ENCODE measurements around the gene ZFR.

DNA sequence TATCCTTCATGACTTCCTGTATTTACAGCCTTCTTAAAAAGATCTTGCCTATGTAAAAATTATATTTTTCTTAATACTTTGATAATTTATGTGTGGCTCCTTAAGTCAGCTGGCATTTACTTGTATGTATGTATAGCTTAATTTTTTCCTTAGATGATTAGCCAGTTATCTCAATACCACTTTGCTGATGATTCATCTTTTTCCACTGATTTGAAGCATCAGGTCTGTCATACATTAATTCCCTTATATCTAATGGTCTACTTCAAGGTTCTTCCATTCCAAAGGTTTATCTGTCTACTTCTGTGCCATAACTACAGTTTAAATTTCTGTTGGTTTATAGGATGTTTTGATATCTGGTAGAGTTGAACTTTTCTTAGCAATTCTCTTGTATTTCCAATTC is 86.9 kb downstream of the ZFR start:
- TF ChIP-seq, protein P1, sequence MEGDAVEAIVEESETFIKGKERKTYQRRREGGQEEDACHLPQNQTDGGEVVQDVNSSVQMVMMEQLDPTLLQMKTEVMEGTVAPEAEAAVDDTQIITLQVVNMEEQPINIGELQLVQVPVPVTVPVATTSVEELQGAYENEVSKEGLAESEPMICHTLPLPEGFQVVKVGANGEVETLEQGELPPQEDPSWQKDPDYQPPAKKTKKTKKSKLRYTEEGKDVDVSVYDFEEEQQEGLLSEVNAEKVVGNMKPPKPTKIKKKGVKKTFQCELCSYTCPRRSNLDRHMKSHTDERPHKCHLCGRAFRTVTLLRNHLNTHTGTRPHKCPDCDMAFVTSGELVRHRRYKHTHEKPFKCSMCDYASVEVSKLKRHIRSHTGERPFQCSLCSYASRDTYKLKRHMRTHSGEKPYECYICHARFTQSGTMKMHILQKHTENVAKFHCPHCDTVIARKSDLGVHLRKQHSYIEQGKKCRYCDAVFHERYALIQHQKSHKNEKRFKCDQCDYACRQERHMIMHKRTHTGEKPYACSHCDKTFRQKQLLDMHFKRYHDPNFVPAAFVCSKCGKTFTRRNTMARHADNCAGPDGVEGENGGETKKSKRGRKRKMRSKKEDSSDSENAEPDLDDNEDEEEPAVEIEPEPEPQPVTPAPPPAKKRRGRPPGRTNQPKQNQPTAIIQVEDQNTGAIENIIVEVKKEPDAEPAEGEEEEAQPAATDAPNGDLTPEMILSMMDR (IDR thresholded peaks at IDR 0.05): no peak
- TF ChIP-seq TCF7L2 (IDR thresholded peaks at IDR 0.05; ENCODE audit: low read depth, low read length): no peak
- TF ChIP-seq POLR2AphosphoS5 (IDR thresholded peaks at IDR 0.05; ENCODE audit: low read depth, low read length): no peak
- TF ChIP-seq, protein P2, sequence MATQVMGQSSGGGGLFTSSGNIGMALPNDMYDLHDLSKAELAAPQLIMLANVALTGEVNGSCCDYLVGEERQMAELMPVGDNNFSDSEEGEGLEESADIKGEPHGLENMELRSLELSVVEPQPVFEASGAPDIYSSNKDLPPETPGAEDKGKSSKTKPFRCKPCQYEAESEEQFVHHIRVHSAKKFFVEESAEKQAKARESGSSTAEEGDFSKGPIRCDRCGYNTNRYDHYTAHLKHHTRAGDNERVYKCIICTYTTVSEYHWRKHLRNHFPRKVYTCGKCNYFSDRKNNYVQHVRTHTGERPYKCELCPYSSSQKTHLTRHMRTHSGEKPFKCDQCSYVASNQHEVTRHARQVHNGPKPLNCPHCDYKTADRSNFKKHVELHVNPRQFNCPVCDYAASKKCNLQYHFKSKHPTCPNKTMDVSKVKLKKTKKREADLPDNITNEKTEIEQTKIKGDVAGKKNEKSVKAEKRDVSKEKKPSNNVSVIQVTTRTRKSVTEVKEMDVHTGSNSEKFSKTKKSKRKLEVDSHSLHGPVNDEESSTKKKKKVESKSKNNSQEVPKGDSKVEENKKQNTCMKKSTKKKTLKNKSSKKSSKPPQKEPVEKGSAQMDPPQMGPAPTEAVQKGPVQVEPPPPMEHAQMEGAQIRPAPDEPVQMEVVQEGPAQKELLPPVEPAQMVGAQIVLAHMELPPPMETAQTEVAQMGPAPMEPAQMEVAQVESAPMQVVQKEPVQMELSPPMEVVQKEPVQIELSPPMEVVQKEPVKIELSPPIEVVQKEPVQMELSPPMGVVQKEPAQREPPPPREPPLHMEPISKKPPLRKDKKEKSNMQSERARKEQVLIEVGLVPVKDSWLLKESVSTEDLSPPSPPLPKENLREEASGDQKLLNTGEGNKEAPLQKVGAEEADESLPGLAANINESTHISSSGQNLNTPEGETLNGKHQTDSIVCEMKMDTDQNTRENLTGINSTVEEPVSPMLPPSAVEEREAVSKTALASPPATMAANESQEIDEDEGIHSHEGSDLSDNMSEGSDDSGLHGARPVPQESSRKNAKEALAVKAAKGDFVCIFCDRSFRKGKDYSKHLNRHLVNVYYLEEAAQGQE (IDR thresholded peaks at IDR 0.05; ENCODE audit: insufficient read depth in 1 of 2, low read depth in 2 of 2, low read length in 1 of 2): no peak

Data from Panc1 (cell line).